ENCODE data around the gene OR51Q1. TPM values are rescaled to one million over a fixed set of nuclear protein-coding genes. Genes with fewer than 3 reads are reported as not detected.

OR51Q1 gene
- not detected in 5 replicates for total RNA-seq (2022; extraction: Qiagen RNA extraction)

GRCh38 chr11:5421811-5422210, at the start of gene OR51Q1:
TSS of gene OR51Q1 (plus strand) at chr11:5422111. CDS start at chr11:5422201, 90 bp downstream.

DNA sequence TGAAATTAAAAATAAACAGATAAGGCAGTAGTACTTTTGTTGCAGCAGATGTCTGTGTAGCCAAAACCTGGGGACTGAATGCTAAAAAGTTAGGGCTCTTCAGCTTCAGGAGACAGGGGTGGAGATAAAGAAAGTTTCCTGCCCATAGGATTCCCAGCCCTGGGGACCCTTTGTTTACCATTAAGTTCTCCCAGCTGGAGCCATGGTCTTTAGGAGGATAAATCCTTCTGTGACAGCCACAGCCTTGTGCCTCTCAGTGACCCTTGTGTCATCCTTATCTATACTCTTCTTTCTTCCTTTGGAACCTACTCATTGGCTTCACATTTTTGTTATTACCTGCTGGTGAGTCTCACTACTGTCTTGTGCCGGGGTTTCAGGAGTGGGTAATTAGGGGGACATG, 38.3 kb upstream of the OR51Q1 start, which contains the start of gene OR51M1:
OR51M1 (plus strand) TSS at position 237 of the 400 bp plus-strand sequence. CDS start 5,587 bp downstream, outside the sequence.

DNA sequence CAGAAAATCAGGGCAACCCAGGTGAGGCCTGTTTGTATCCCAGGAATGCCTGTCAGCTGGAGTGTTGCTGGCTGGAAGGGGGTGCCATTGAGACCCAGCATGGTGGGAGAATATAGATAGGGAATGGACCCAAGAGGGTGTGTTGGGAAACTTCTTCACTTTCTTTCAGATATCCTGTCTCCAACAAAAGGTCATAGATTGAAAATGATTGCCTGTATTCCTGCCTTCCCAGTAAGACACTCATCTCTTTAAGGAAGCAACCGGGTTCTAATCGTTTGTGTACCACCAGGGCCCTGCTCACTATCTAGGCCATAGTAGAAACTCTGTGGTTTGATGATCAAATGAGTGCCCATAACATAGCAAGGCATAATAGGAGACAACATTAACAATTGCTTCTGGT, 19.5 kb downstream of the OR51Q1 start, which contains the start of gene OR51I1:
OR51I1 (minus strand) TSS at position 101 of the 400 bp plus-strand sequence; CDS start at position 101, 0 bp downstream.

GRCh38 chr11:5449023-5449422, 27.1 kb downstream of the OR51Q1 start, which contains the start of gene OR51I2:
TSS of gene OR51I2 (plus strand) at chr11:5449323. CDS start at chr11:5453489, 4,166 bp downstream.

Other genes starting within 250 kb of the OR51Q1 start
- gene OR51V1, start 221.4 kb upstream of the OR51Q1 start, total RNA-seq (2022; extraction: Qiagen RNA extraction): not detected in 5 replicates
- gene HBB, start 195.0 kb upstream of the OR51Q1 start, total RNA-seq (2022; extraction: Qiagen RNA extraction): 0.24 TPM in 1 of 5 replicates, not detected in the others
- gene HBD, start 187.6 kb upstream of the OR51Q1 start, total RNA-seq (2022; extraction: Qiagen RNA extraction): not detected in 5 replicates
- gene HBG1, start 172.3 kb upstream of the OR51Q1 start, total RNA-seq (2022; extraction: Qiagen RNA extraction): not detected in 5 replicates
- not detected in 5 replicates for gene HBG2, start 167.3 kb upstream of the OR51Q1 start, total RNA-seq (2022; extraction: Qiagen RNA extraction)
- gene HBE1, start 152.2 kb upstream of the OR51Q1 start, total RNA-seq (2022; extraction: Qiagen RNA extraction): 0.10 to 0.19 TPM (median 0.17 TPM) in 3 of 5 replicates, not detected in the others
- not detected in 5 replicates for gene OR51B4, start 120.2 kb upstream of the OR51Q1 start, total RNA-seq (2022; extraction: Qiagen RNA extraction)
- not detected in 5 replicates for gene OR51B2, start 97.8 kb upstream of the OR51Q1 start, total RNA-seq (2022; extraction: Qiagen RNA extraction)
- not detected in 5 replicates for gene OR51B5, start 78.6 kb upstream of the OR51Q1 start, total RNA-seq (2022; extraction: Qiagen RNA extraction)
- not detected in 5 replicates for gene OR51B6, start 70.6 kb upstream of the OR51Q1 start, total RNA-seq (2022; extraction: Qiagen RNA extraction)
- not detected in 5 replicates for gene OR51M1, start 38.3 kb upstream of the OR51Q1 start, total RNA-seq (2022; extraction: Qiagen RNA extraction)
- gene OR51I1, start 19.4 kb downstream of the OR51Q1 start, total RNA-seq (2022; extraction: Qiagen RNA extraction): not detected in 5 replicates
- gene OR51I2, start 27.2 kb downstream of the OR51Q1 start, total RNA-seq (2022; extraction: Qiagen RNA extraction): not detected in 5 replicates
- gene OR52D1, start 66.6 kb downstream of the OR51Q1 start, total RNA-seq (2022; extraction: Qiagen RNA extraction): not detected in 5 replicates
- gene UBQLN3, start 87.8 kb downstream of the OR51Q1 start, total RNA-seq (2022; extraction: Qiagen RNA extraction): not detected in 5 replicates
- gene UBQLNL, start 94.6 kb downstream of the OR51Q1 start, total RNA-seq (2022; extraction: Qiagen RNA extraction): 0.02 TPM in 1 of 5 replicates, not detected in the others
- gene OR52H1, start 126.4 kb downstream of the OR51Q1 start, total RNA-seq (2022; extraction: Qiagen RNA extraction): not detected in 5 replicates
- gene OR52B6, start 158.8 kb downstream of the OR51Q1 start, total RNA-seq (2022; extraction: Qiagen RNA extraction): not detected in 5 replicates
- gene TRIM6, start 174.5 kb downstream of the OR51Q1 start, total RNA-seq (2022; extraction: Qiagen RNA extraction): 6.9 to 8.3 TPM (median 7.6 TPM) in 5 replicates
- 2.3 to 3.6 TPM (median 2.9 TPM) in 5 replicates for gene TRIM34, start 202.9 kb downstream of the OR51Q1 start, total RNA-seq (2022; extraction: Qiagen RNA extraction)

All from A549 treated with AZD2906 at 1 μM for 4 hours (cell line).